SHP77 (cell line): Measurements from ENCODE around the gene ANKRD12.

Experiments used
- DNase-seq, 2 experiments: peaks; one replicate each; lab custom pipeline; 2025; lab: John Stamatoyannopoulos, UW

ANKRD12 gene

GRCh38 chr18:9292047-9292446, 155.5 kb downstream of the ANKRD12 start:
- DNase-seq = no peak

GRCh38 chr18:9293948-9294347, 157.4 kb downstream of the ANKRD12 start:
- DNase-seq = no peak

DNA sequence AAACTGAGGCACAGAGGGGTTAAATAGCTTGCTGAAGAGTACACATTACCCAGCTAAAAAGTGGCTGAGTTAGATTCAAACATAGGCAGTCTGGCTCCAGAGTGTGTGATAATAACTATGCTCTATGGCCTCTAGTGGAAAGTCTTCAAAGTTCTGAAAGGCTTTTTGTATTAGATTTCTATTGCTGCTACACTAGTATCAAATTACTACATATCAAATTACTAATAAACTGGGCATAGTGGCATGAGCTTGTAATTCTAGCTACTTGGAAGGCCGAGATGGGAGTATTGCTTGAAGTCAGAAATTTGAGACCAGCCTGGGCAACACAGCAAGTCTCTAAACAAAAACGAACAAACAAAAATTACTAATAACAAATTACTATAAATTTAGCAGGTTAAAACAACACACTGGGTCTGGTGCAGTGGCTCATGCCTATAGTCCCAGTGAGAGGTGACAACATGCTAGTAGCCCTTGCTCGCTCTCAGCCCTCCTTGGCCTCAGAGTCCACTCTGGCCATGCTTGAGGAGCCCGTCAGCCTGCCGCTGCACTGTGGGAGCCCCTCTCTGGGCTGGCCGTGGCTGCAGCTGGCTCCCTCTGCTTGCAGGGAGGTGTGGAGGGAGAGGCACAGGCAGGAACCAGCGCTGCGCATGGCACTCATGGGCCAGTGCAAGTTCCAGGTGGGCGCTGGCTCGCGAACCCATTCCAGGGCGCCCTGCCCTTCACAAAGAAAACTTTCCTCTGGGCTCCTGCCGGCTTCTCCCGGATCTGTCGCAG, 159.8 kb downstream of the ANKRD12 start:
- no peak for DNase-seq

DNA sequence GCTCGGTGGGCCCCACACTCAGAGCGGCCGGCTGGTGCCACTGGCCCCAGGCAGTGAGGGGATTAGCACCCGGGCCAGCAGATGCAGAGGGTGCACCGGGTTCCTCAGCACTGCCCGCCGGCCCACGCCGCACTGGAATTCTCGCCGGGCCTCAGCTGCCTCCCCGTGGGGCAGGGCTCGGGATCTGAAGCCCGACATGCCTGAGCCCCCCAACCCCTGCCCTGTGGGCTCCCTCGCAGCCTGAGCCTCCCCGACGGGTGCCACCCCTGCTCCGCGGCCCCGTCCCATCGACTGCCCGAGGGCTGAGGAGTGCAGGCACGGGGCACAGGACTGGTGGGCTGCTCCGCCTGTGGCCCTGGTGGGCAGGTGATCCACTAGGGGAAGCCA, 160.4 kb downstream of the ANKRD12 start:
- DNase-seq = no peak

- DNase-seq = no peak
Measured at GRCh38 chr18:9304388-9305070, 167.9 kb downstream of the ANKRD12 start.

- DNase-seq = no peak
Measured at GRCh38 chr18:9319333-9319732, 182.8 kb downstream of the ANKRD12 start.

- DNase-seq = no peak
Measured at GRCh38 chr18:9321017-9321452, 184.5 kb downstream of the ANKRD12 start.

GRCh38 chr18:9321736-9322135, 185.2 kb downstream of the ANKRD12 start:
- no peak for DNase-seq

GRCh38 chr18:9322744-9323143, 186.2 kb downstream of the ANKRD12 start:
- no peak for DNase-seq

GRCh38 chr18:9323750-9324445, 187.3 kb downstream of the ANKRD12 start:
- DNase-seq = no peak

DNA sequence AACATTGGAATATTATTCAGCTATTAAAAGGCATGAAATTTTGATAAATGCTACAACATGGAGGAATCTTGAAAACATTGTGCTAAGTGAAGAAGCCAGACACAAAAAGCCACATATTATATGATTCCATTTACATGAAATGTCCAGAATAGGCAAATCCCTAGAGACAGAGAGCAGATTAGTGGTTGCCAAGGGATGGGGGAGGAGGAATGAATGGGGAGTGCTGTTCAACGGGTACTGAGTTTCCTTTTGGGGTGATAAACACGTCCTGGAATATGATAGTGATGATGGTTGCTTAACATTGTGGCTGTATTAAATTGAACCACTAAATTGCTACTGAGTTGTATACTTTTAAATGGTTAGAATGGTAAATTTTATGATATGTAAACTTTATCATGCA, 189.1 kb downstream of the ANKRD12 start:
- DNase-seq = no peak

GRCh38 chr18:9328776-9329175, 192.2 kb downstream of the ANKRD12 start:
- DNase-seq = no peak

DNA sequence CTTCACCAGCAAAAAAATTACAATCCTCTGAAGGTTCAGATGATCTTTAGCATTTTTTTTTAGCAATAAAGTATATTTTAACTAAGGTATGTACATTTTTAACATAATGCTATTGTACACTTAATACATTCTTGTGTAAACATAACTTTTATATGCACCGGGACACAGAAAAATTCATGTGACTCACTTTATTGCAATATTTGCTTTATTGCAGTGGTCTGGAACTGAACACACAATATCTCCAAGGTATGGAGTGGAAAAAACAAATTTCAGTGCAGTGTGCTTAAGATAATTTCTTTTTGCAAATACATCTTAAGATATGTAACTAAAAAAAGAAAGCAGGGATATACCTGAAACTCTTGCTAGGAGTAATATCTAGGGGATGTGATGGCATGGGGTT, 192.9 kb downstream of the ANKRD12 start:
- DNase-seq = no peak

DNA sequence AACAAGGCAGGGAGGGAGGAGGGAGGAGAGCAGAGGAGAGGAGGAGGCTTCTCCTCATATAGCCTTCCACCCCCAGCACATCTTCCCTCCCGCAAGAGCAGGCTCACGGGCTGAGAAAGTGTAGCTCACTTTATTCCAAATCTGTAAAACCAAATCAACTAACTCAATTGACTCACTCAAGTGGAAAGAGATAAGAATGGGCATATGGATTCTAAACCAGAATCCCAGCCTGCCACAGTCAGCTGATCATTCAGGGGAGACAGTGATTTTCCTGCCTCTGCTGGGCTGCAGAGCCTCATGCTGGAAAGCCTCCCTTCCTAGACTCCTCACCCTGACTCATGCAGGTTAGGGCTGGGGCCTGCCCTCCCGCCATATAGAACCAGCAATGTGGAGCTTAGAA, 193.8 kb downstream of the ANKRD12 start:
- DNase-seq = no peak

DNA sequence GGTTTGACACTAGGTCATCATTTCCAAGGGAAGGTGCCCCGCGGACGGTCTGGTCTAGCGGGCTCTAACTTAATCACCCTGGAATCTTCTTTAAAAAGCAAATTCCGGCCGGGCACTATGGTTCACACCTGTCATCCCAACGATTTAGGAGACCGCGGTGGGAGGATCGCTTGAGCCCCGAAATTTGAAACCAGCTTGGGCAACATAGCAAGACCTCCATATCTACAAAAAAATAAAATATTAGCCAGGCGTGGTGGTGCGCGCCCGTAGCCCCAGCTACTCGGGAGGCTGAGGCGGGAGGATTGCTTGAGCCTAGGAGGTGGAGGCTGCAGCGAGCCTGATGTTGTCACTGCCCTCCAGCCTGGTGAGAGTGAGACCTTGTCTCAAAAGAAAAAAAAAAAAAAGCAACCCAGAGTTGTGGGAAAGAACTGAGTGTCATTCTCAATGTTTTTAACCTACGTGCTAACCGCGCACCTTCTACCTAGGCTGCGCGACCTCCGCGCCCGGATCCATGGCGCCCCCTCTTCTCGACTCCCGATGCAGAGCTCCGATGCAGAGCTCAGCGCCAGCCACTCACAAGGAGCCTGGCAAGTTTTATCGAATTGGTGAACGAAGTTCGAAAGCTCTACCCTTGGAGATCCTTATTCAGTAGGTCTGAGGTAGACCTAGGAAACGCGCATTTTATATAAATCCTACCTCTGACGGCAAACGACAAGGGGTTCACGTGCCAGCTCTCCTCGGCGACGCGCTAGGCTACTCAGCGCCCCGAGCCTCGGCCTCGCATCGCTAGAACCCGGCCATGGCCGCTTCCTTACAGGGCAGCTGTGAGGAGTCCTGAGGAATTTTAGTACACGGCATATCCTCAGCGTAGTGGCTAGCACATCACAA, 197.1 kb downstream of the ANKRD12 start:
- peak in 1 of 2 experiments; percentile 60 for DNase-seq

DNA sequence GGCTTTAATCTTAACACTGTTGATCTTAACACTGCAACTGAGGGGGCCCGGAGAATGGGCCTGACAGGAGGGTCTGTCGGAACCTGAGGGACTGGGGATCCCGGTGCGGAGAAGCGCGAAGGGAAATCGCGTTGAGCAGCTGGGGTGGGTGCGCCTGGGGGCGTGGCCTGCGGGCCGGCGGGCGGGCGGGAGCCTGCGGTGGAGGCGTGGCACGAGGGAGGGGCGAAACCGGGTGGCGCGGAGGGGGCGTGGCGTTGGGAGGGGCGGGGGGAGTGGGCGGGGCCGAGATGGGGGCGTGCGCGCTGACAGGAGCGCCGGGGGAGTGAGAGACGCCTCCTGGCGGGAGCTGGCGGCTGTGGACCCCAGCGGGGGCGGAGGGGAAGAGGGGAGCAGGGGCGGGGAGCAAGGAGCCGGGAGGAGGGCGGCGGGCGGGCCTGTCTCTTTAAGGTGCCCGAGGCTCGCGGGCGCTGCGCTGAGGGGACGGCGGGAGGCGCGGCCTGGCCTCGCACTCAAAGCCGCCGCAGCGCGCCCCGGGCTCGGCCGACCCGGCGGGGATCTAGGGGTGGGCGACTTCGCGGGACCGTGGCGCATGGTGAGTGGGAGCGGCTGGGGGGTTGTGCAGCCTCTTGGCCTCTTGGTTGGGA, 197.9 kb downstream of the ANKRD12 start, which contains the start of gene TWSG1:
Gene TWSG1 (plus strand): TSS at position 445 of the 644 bp plus-strand sequence. CDS start 2,457 bp downstream, outside the sequence.
- peak; percentile 71 to 82 for DNase-seq

DNA sequence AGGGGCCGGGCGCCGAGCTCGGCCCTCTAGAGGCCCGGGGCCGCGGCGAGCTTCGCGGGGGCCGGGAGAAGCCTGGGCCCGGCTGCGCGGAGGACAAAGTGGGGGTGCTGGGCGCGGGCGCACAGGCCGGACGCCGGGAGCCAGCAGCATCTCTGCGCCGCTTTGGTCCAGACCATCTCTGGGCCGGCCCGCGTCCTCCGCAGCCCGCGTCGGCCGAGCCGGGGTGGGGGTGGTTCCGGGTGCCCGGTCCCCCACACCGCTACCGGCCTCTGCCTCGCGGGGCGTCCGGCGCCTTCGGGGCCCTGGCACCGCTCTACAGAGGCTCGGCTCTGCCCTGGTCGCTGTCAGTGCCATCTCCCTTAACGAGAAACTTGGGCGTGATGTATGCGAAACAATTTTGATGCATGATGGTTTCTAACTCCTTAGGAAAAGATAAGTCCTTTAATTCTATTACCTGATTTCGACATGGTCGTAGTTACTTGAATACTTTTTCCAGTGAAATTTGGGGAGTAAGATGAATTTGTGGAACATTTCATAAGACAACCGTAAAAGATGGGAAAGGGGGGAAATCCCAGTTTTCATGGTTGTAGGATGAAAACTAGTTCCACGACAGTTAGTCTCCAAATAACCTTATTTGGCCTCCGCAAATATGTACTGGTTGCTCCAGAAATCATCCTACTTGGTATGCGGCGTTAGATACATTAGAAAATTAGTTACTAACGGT, 198.6 kb downstream of the ANKRD12 start:
- DNase-seq = peak in 1 of 2 experiments; percentile 13
